SK-N-SH treated with all-trans-retinoic acid at 6 μM for 48 hours (cell line): ENCODE measurements around the gene TXNRD2.

Experiments
- ATAC-seq: fragments of 200-7000 bp; cut with Tn5 transposase; 3 replicates; pipeline ENCODE4 v1.9.1; 2020; ENCODE audit warnings: mild to moderate bottlenecking, moderate library complexity
- ARNTL ChIP-seq: fragments of 450-650 bp; formaldehyde crosslinking; IDR thresholded peaks from 2 replicates; pipeline ENCODE4 v1.5.0; 2020; ENCODE audit warnings: low read depth, mild to moderate bottlenecking, moderate library complexity, borderline replicate concordance
- BACH2 ChIP-seq: fragments of 250-450 bp; sonication (Bioruptor Pico); IDR thresholded peaks from 2 replicates; pipeline ENCODE4 v1.9.0; 2021; ENCODE audit warnings: mild to moderate bottlenecking, borderline replicate concordance
- CSDC2 ChIP-seq: fragments of 250-450 bp; sonication (Bioruptor Pico); IDR thresholded peaks from 2 replicates; pipeline ENCODE4 v1.5.0; 2020; ENCODE audit warnings: mild to moderate bottlenecking, moderate library complexity
- ESRRG ChIP-seq: fragments of 250-450 bp; sonication (Bioruptor Pico); IDR thresholded peaks from 2 replicates; pipeline ENCODE4 v1.6.1; 2021; ENCODE audit warnings: mild to moderate bottlenecking
- GLIS3 ChIP-seq: fragments of 250-450 bp; sonication (Bioruptor Pico); IDR thresholded peaks from 2 replicates; pipeline ENCODE4 v1.5.0; 2020; ENCODE audit warnings: mild to moderate bottlenecking, moderate library complexity
- ISL1 ChIP-seq: fragments of 250-450 bp; sonication (Bioruptor Pico); IDR thresholded peaks from 2 replicates; pipeline ENCODE4 v2.1.2; 2022; ENCODE audit warnings: mild to moderate bottlenecking, moderate library complexity
- OSR1 ChIP-seq: fragments of 250-450 bp; sonication (Bioruptor Pico); IDR thresholded peaks from 2 replicates; pipeline ENCODE4 v1.8.0; 2022; ENCODE audit warnings: moderate library complexity, mild to moderate bottlenecking, inconsistent platforms
- PPARA ChIP-seq: fragments of 250-450 bp; sonication (Bioruptor Pico); IDR thresholded peaks from 2 replicates; pipeline ENCODE4 v1.5.0; 2020; ENCODE audit warnings: mild to moderate bottlenecking, borderline replicate concordance
- RARB ChIP-seq: fragments of 250-450 bp; sonication (Bioruptor Pico); IDR thresholded peaks from 2 replicates; pipeline ENCODE4 v1.8.0; 2021; ENCODE audit warnings: mild to moderate bottlenecking, moderate library complexity
- SNAI2 ChIP-seq: fragments of 250-450 bp; sonication (Bioruptor Pico); IDR thresholded peaks from 2 replicates; pipeline ENCODE4 v1.5.0; 2020; ENCODE audit warnings: mild to moderate bottlenecking, moderate library complexity
- TCF4 ChIP-seq: fragments of 250-450 bp; sonication (Bioruptor Pico); IDR thresholded peaks from 2 replicates; pipeline ENCODE4 v1.8.0; 2021; ENCODE audit warnings: mild to moderate bottlenecking, moderate library complexity, borderline replicate concordance
- TOX ChIP-seq: fragments of 250-450 bp; sonication (Bioruptor Pico); IDR thresholded peaks from 2 replicates; pipeline ENCODE4 v1.8.0; 2021; ENCODE audit warnings: mild to moderate bottlenecking, moderate library complexity, borderline replicate concordance
- ZC3H10 ChIP-seq: fragments of 250-450 bp; sonication (Bioruptor Pico); IDR thresholded peaks from 2 replicates; pipeline ENCODE4 v1.5.1; 2021; ENCODE audit warnings: mild to moderate bottlenecking, moderate library complexity
- ZFP3 ChIP-seq: fragments of 250-450 bp; sonication (Bioruptor Pico); IDR thresholded peaks from 2 replicates; pipeline ENCODE4 v1.5.0; 2020; ENCODE audit warnings: mild to moderate bottlenecking, moderate library complexity
- ZNF565 ChIP-seq: fragments of 450-650 bp; formaldehyde crosslinking; conservative IDR thresholded peaks from 2 replicates; pipeline ENCODE4 v1.5.0; 2020; ENCODE audit warnings: low read depth, mild to moderate bottlenecking, moderate library complexity
- ZNF70 ChIP-seq: fragments of 450-650 bp; formaldehyde crosslinking; IDR thresholded peaks from 2 replicates; pipeline ENCODE4 v1.5.0; 2020; ENCODE audit warnings: mild to moderate bottlenecking, moderate library complexity
- ZNF8 ChIP-seq: fragments of 450-650 bp; formaldehyde crosslinking; IDR thresholded peaks from 2 replicates; pipeline ENCODE4 v1.5.0; 2020; ENCODE audit warnings: mild to moderate bottlenecking, moderate library complexity
- TF ChIP-seq, protein P1 (sequence below): fragments of 250-450 bp; sonication (Bioruptor Pico); IDR thresholded peaks from 2 replicates; pipeline ENCODE4 v1.5.1; 2021; ENCODE audit warnings: mild to moderate bottlenecking, moderate library complexity
- TF ChIP-seq, protein P2 (sequence below): fragments of 250-450 bp; sonication (Bioruptor Pico); IDR thresholded peaks from 2 replicates; pipeline ENCODE4 v1.5.1; 2020; ENCODE audit warnings: low read depth, mild to moderate bottlenecking, moderate library complexity
- TF ChIP-seq, protein P3 (sequence below): fragments of 250-450 bp; sonication (Bioruptor Pico); IDR thresholded peaks from 2 replicates; pipeline ENCODE4 v1.8.0; 2021; ENCODE audit warnings: low read depth, mild to moderate bottlenecking, moderate library complexity, borderline replicate concordance
- TF ChIP-seq, protein P4 (sequence below): fragments of 250-450 bp; sonication (Bioruptor Pico); IDR thresholded peaks from 2 replicates; pipeline ENCODE4 v1.8.0; 2020; ENCODE audit warnings: mild to moderate bottlenecking, moderate library complexity, borderline replicate concordance

The TXNRD2 gene

DNA sequence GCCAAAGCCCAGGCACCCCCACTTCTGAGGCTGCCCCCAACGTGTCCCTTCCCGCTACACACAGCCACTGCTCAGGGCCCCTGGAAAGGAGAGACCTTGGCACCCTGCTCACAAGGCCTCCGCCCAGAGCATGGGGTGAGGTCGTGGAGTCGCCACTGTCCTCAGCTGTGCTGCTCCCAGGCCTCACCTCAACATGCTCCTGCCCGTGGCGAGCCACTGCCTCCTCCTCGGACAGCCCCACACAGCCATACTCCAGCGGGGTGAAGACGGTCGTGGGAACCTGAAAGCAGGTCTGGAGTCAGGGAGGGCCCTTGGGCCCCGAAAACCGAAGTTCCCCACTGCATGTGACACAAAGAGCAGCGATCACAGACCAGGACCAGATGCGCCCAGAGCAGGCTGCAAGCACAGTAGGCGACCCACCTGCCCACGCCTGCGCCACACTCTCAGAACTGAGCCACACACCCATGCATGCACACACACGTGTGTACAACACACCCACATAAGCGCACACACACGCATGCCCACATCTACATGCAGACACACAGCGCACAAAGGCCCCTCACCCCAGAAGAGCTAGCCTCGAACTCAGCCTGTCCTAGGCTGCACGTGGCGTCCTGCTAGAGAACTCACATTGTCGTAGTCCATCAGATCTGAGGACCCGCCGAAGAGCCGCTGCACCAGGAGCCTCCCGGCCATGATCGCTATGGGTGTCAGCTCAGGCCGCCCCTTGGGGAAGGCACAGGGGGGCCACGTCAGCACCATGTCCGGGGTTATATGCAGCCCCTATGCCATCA lies 61.4 kb downstream of the TXNRD2 start:
- no peak for ATAC-seq
- no peak for TF ChIP-seq ZNF70 (CRISPR knock-in tag)
- TF ChIP-seq ESRRG (CRISPR knock-in tag): no peak
- TF ChIP-seq, protein P1, sequence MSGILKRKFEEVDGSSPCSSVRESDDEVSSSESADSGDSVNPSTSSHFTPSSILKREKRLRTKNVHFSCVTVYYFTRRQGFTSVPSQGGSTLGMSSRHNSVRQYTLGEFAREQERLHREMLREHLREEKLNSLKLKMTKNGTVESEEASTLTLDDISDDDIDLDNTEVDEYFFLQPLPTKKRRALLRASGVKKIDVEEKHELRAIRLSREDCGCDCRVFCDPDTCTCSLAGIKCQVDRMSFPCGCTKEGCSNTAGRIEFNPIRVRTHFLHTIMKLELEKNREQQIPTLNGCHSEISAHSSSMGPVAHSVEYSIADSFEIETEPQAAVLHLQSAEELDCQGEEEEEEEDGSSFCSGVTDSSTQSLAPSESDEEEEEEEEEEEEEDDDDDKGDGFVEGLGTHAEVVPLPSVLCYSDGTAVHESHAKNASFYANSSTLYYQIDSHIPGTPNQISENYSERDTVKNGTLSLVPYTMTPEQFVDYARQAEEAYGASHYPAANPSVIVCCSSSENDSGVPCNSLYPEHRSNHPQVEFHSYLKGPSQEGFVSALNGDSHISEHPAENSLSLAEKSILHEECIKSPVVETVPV (CRISPR knock-in tag): no peak
- no peak for TF ChIP-seq RARB (CRISPR knock-in tag)
- no peak for TF ChIP-seq CSDC2 (CRISPR knock-in tag)
- no peak for TF ChIP-seq ARNTL
- no peak for TF ChIP-seq ZFP3 (CRISPR knock-in tag)
- TF ChIP-seq BACH2 (CRISPR knock-in tag): no peak
- TF ChIP-seq ZC3H10 (CRISPR knock-in tag): no peak
- TF ChIP-seq, protein P2, sequence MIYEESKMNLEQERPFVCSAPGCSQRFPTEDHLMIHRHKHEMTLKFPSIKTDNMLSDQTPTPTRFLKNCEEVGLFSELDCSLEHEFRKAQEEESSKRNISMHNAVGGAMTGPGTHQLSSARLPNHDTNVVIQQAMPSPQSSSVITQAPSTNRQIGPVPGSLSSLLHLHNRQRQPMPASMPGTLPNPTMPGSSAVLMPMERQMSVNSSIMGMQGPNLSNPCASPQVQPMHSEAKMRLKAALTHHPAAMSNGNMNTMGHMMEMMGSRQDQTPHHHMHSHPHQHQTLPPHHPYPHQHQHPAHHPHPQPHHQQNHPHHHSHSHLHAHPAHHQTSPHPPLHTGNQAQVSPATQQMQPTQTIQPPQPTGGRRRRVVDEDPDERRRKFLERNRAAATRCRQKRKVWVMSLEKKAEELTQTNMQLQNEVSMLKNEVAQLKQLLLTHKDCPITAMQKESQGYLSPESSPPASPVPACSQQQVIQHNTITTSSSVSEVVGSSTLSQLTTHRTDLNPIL (CRISPR knock-in tag): no peak
- TF ChIP-seq GLIS3: no peak
- no peak for TF ChIP-seq ZNF8 (CRISPR knock-in tag)
- no peak for TF ChIP-seq PPARA (CRISPR knock-in tag)
- no peak for TF ChIP-seq TCF4 (CRISPR knock-in tag)
- no peak for TF ChIP-seq ISL1 (CRISPR knock-in tag)
- TF ChIP-seq TOX (CRISPR knock-in tag): no peak
- no peak for TF ChIP-seq ZNF565 (CRISPR knock-in tag)
- TF ChIP-seq, protein P3, sequence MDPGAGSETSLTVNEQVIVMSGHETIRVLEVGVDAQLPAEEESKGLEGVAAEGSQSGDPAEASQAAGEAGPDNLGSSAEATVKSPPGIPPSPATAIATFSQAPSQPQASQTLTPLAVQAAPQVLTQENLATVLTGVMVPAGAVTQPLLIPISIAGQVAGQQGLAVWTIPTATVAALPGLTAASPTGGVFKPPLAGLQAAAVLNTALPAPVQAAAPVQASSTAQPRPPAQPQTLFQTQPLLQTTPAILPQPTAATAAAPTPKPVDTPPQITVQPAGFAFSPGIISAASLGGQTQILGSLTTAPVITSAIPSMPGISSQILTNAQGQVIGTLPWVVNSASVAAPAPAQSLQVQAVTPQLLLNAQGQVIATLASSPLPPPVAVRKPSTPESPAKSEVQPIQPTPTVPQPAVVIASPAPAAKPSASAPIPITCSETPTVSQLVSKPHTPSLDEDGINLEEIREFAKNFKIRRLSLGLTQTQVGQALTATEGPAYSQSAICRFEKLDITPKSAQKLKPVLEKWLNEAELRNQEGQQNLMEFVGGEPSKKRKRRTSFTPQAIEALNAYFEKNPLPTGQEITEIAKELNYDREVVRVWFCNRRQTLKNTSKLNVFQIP (CRISPR knock-in tag): no peak
- TF ChIP-seq, all 23 proteins: peak for 0

DNA sequence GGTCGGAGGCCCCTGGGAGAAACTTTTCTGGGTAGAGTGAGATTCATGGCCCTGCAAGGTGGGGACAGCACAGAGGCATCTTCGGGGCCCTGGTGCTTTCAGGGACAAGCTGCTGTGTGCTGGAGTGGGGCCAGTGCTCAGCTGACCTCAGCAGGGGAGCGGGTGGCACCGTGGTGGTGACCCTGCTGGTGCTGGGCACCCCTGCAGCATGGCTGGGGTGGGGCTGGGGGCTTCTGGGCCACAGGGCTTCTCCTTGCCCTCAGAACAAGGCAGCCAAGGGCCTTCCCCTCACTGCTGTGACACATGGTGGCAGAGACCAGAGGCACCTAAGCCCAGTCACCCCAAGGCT lies 62.0 kb downstream of the TXNRD2 start:
- TF ChIP-seq, protein P3 (CRISPR knock-in tag): no peak
- TF ChIP-seq, protein P4, sequence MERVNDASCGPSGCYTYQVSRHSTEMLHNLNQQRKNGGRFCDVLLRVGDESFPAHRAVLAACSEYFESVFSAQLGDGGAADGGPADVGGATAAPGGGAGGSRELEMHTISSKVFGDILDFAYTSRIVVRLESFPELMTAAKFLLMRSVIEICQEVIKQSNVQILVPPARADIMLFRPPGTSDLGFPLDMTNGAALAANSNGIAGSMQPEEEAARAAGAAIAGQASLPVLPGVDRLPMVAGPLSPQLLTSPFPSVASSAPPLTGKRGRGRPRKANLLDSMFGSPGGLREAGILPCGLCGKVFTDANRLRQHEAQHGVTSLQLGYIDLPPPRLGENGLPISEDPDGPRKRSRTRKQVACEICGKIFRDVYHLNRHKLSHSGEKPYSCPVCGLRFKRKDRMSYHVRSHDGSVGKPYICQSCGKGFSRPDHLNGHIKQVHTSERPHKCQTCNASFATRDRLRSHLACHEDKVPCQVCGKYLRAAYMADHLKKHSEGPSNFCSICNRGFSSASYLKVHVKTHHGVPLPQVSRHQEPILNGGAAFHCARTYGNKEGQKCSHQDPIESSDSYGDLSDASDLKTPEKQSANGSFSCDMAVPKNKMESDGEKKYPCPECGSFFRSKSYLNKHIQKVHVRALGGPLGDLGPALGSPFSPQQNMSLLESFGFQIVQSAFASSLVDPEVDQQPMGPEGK (CRISPR knock-in tag): no peak
- TF ChIP-seq SNAI2 (CRISPR knock-in tag) (no peak), ZNF70 (CRISPR knock-in tag) (no peak), PPARA (CRISPR knock-in tag) (no peak), ISL1 (CRISPR knock-in tag) (no peak), BACH2 (CRISPR knock-in tag) (no peak), ZNF565 (CRISPR knock-in tag) (no peak), ARNTL (no peak), ZC3H10 (CRISPR knock-in tag) (no peak), RARB (CRISPR knock-in tag) (no peak), GLIS3 (no peak), OSR1 (CRISPR knock-in tag) (no peak)
- TF ChIP-seq, protein P1 (CRISPR knock-in tag): no peak
- no peak for ATAC-seq
